Medulla oblongata (tissue), 1 donor: ENCODE measurements around the gene MACROD2.
"Not testable (repeated sequence)": the region's sequence is repeated elsewhere in the genome, so short reads cannot be mapped to it uniquely, and the experiment has no call there.

Experiments used
- DNase-seq: peaks from one replicate; pipeline ENCODE4 v3.0.0-alpha.2; 2015; ENCODE audit errors: extremely low spot score

MACROD2 gene

DNA sequence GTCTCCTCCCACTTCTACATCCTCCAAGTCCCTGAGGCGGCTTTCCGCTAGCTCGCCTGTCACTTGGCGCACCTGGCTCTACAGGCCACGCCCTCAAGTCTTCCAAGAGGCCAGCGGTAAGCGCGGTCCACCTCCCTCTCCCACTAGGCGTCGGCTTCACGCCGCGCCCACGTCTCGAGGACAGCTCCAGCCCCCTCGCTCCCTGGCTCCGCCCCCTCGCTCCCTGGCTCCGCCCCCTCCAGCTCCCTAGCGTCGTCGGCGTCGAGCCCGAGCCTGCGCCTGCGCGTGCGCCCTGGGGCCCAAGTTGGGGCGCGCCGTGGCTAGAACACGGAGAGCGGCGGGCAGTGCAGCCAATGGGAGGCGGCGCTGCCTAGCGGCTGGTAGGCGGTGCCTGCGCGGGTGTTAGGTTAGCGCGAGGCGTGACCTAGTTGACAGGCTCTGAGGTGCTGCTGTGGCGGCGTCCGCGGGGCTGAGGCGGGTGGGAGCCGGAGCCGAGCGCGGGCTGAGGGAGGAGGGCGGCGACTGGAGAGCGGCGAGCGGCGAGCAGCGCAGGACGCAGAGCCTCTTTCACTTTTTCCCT lies at the start of gene MACROD2:
TSS of gene MACROD2 (plus strand) at position 431 of the 580 bp plus-strand sequence.
- DNase-seq, result peak; percentile 95

- no peak for DNase-seq
These were observed 47.6 kb upstream of the MACROD2 start for GRCh38 chr20:13947719-13948118.

- DNase-seq, result no peak
These were observed 42.1 kb upstream of the MACROD2 start for GRCh38 chr20:13953227-13953626.

- DNase-seq, result no peak
These were observed 35.2 kb upstream of the MACROD2 start for GRCh38 chr20:13960119-13960518.

GRCh38 chr20:13960525-13960924 lies 34.8 kb upstream of the MACROD2 start:
- DNase-seq, result no peak

DNA sequence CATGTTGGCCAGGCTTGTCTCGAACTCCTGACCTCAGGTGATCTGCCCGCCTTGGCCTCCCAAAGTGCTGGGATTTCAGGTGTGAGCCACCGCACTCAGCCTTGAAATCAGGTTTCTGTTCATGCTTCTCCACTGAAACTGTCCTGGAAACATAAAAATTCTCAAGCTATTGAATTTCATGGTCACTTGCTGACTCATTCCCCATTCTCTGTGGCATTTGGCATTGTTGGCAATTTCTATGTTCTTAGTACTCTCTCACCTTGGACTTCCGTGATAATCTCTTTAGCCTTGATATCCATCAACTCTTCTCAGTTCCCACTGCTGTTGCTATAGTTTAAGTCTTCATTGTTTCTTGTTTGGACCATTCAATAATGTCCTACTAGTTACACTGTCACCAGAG lies 11.1 kb upstream of the MACROD2 start:
- no peak for DNase-seq

DNA sequence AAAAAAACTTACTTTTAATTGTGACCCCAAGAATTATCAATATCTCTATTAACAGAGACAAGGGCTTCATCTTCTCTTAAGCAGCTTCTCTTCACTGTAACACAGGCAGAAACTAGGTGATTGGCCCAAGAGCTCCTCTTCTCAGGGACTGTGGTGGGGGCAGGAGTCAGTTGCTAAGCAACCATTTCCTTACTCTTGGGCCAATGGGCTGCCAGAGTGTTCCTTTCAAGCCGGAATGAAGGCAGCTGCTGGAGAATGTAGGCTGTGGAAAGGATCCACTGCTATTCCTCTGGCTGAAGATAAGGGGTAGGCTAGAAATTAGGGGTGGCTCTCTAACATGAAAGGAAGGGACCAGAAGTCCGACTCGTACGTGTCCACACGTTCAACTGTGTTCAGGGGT lies 4.9 kb upstream of the MACROD2 start, which contains the start of gene SEL1L2:
TSS of gene SEL1L2 (minus strand) at position 150 of the 400 bp plus-strand sequence. CDS start at position 70, 80 bp downstream.
- DNase-seq, result no peak

- no peak for DNase-seq
These were observed 4.0 kb upstream of the MACROD2 start for GRCh38 chr20:13991311-13991710.

GRCh38 chr20:13991955-13992354 lies 3.4 kb upstream of the MACROD2 start:
- DNase-seq, result not testable (repeated sequence)

DNA sequence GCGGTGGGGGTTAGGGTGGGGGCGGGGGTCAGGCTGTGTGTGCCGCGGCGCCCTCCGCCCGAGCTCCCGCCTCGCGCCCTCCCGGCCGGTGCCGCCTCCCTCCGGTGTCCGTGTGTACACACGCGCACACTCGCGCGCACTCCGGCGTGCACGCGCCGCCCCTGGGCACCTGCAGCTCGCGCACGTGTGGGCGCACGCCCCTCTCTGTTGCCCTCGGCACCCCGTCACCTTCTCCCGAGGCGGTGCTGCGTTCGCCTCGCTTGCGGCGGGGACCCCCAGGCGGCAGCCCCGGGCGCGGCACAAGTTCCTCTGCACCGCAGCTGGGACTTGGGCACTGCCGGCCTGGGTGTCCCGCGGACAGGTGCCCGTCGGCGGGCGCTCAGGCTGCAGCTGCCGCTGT lies 525 bp downstream of the MACROD2 start:
- peak; percentile 17 for DNase-seq

GRCh38 chr20:13996265-13996664 lies 949 bp downstream of the MACROD2 start:
- DNase-seq, result peak; percentile 47

- DNase-seq, result no peak
These were observed 5.6 kb downstream of the MACROD2 start for GRCh38 chr20:14000917-14001316.

GRCh38 chr20:14005996-14006395 lies 10.7 kb downstream of the MACROD2 start:
- no peak for DNase-seq

DNA sequence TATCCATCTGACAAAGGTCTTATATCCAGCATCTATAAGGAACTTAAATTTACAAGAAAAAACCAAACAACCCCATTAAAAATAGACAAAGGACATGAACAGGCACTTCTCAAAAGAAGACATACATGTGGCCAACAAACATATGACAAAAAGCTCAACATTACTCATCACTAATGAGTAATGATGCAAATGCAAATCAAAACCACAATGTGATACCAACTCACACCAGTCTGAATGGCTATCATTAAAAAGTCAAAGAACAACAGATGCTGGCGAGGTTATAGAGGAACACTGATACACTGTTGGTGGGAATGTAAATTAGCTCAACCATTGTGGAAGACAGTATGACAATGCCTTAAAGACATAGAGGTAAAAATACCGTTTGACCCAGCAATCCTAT lies 13.9 kb downstream of the MACROD2 start:
- no peak for DNase-seq

- DNase-seq, result no peak
These were observed 17.4 kb downstream of the MACROD2 start for GRCh38 chr20:14012671-14013070.

- no peak for DNase-seq
These were observed 35.7 kb downstream of the MACROD2 start for GRCh38 chr20:14030991-14031390.

DNA sequence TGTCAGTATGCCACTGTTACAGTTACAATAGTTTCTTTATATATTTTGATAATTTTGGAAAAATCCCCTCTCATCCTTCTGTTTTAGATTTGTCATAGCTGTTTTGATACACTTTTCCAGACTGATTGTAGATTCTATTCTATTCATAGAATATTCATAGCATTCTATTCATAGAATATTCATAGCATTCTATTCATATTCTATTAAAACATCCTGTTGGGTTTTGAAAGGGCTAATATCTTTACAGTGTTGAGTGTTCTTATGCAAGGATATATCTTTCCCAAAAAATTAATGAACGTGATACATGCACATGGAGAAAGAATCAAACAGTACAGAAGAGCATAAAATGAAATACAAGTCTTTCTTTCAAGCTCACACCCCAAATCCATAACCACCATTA lies 38.0 kb downstream of the MACROD2 start:
- DNase-seq, result no peak

- no peak for DNase-seq
These were observed 41.3 kb downstream of the MACROD2 start for GRCh38 chr20:14036567-14036966.

DNA sequence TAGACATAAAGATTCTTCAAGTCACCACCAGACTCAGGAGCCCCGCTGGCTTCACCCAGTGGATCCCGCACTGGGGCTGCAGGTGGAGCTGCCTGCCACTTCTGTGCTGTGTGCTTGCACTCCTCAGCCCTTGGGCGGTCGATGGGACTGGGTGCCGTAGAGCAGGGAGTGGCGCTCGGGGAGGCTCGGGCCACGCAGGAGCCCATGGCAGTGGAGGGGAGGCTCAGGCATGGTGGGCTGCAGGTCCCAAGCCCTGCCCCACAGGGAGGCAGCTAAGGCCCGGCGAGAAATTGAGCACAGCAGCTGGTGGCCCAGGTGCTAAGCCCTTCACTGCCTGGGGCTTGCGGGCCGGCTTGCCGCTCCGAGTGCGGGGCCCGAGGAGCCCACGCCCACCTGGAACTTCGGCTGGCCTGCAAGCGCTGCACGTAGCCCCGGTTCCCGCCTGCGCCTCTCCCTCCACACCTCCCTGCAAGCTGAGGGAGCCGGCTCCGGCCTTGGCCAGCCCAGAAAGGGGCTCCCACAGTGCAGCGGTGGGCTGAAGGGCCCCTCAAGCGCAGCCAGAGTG lies 49.5 kb downstream of the MACROD2 start:
- DNase-seq, result not testable (repeated sequence)

DNA sequence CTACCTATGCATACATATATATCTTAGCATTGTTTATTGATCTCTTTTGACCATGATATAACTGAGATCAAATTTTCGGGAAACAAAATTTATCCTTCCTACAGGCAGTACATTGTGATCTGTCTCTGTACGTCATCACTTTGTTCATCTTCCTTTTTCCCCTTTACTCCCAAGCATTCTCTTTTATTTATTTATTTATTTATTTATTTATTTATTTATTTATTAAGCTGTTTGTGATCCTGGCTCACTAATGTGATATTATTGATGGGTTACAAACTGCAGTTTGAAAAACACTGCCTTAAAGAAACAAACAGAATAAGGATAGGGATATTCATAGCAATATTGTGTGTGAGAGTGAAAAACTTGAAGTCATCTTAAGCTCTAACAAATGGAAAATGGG lies 51.2 kb downstream of the MACROD2 start:
- DNase-seq, result no peak

GRCh38 chr20:14049111-14049510 lies 53.8 kb downstream of the MACROD2 start:
- DNase-seq, result no peak

- DNase-seq, result no peak
These were observed 56.1 kb downstream of the MACROD2 start for GRCh38 chr20:14051454-14051853.

DNA sequence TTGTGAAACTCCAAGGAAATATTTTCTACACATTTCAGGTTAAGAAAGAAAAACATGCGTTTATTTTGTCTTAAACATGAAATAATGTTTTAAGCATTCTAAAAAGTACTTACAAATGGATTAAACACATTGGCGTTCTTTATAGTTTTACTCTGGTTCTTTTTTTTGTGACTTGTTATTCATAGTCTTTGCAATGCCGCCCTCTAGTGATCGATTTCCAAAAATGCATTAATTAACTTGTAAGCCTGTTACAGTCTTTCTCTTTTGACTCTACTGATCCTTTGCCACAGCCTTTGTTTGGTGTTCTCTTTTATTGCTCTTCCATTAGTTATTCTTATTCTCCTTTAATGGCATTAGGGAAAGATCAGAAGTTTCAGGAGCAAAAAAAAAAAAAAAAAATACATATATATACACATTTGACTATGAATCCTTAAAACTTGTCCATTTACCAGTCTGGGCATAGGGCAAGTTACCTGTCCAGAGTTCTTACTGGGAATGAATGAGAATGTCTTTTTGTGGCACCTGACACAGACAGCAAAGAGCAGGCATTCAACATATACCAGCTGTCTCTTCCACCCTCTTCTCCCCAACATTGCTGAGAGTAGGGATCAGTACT lies 59.9 kb downstream of the MACROD2 start:
- DNase-seq, result peak; percentile 89
